Activated gamma-delta T cell (primary cell): ENCODE measurements around the gene NCAPH2.
A peak's percentile ranks its signal among the peaks of the same experiment; 100 is the strongest.

Experiments used
- DNase-seq: peaks from one replicate; lab custom pipeline; 2025; lab: John Stamatoyannopoulos, UW

Gene NCAPH2

DNA sequence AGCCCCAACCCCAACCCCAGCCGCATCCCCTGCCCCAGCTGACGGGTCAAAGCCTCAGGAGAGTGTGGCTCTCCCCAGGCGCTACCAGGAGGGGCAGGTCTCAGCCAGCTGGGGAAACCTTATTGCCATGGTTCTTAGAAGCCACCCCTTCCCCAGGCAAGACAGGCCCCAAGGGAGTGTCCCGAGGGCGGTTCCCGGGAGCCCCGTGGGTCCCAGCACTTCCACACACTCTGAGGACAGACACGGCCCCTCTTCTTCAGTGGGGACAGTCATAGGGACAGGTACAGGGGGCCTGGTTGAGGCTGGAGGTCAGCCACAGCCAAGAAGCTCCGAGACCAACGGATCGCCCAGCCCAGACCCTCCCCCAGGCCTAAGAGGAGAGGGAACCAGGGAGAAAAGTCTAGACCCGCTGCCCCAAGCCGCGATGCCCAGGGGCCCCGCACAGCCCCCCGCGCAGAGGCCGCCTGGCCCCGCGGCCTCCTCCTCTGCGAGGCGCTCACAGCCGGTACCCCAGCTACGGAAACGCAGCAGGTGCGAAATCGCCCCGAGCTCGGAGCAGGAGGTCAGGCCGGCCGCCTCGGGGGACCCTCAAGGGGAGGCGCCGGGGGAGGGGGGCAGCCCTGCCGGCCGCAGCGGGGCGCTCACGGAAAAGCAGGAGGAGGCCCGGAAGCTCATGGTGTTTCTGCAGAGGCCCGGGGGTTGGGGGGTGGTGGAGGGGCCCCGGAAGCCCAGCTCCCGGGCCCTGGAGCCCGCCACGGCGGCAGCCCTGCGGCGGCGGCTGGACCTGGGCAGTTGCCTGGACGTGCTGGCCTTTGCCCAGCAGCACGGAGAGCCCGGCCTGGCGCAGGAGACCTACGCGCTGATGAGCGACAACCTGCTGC, 40.3 kb downstream of the NCAPH2 start:
- DNase-seq: no peak

DNA sequence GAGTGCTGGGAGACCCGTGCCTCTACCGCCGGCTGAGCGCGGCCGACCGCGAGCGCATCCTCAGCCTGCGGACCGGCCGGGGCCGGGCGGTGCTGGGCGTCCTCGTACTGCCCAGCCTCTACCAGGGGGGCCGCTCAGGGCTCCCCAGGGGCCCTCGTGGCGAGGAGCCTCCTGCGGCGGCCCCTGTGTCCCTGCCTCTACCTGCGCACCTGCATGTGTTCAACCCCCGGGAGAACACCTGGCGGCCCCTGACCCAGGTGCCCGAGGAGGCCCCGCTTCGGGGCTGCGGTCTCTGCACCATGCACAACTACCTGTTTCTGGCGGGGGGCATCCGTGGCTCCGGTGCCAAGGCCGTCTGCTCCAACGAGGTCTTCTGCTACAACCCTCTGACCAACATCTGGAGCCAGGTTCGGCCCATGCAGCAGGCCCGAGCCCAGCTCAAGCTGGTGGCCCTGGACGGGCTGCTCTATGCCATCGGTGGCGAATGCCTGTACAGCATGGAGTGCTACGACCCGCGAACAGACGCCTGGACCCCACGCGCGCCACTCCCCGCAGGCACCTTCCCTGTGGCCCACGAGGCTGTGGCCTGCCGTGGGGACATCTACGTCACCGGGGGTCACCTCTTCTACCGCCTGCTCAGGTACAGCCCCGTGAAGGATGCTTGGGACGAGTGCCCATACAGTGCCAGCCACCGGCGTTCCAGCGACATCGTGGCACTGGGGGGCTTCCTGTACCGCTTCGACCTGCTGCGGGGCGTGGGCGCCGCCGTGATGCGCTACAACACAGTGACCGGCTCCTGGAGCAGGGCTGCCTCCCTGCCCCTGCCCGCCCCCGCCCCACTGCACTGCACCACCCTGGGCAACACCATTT, 41.1 kb downstream of the NCAPH2 start:
- no peak for DNase-seq

DNA sequence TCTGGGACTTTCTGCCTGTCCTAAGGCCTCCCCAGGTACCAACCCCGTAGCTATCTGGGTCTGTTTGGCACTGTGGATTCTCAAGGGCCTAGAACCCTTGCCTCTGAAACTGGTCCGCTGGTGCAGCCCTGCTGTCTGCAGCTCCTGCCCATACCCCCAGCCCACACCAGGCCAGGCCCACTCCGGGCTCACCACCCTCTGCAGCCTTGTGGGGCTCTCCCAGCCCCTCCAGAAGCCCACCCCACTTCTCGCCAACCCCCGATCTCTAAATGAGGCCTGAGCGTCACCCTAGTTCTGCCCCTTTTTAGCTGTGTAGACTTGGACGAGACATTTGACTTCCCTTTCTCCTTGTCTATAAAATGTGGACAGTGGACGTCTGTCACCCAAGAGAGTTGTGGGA, 42.4 kb downstream of the NCAPH2 start:
- DNase-seq: no peak

DNA sequence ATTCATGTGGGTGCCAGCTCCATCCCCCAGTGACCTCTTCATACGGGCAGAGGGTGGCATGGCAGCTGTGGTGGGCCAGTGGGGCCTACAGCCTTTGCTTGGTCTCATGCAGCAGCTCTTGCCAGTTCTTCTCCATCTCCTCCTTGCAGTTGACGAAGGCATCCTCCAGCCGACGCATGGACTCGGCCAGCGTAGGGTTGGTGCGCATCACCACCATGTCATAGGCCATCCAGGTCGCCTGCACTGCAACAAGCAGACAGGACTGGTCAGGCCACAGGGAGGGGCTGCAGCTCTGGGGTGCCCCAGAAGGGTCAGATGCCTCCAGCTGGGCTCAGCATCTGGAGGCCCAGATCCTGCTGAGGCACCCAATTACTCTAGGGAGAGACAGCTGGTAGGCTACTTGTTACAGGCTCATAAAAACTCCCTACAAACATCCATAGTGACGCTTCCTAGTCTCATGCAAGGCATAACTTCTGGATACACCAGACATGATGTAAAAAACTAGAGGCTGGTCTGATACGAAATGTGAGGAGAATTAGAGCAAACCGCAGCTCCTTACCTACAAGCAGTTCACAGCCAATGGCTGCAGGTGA, 43.2 kb downstream of the NCAPH2 start:
- DNase-seq: no peak

DNA sequence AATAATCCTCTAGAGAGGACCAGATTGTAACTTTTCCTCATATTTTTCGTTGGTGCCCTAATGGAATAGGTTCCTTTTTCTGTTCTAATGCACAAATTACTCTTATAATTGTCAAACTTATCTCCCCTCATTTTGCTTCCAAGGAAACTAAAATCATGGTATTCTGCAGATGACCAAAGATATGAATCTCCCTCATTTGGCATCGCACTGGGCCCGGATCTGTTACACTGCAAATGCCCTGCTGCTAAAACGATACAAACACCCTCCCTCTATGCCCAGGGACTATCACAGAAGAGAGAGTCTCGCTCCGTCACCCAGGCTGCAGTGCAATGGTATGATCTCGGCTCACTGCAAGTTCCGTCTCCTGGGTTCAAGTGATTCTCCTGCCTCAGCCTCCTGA, 45.3 kb downstream of the NCAPH2 start:
- no peak for DNase-seq

DNA sequence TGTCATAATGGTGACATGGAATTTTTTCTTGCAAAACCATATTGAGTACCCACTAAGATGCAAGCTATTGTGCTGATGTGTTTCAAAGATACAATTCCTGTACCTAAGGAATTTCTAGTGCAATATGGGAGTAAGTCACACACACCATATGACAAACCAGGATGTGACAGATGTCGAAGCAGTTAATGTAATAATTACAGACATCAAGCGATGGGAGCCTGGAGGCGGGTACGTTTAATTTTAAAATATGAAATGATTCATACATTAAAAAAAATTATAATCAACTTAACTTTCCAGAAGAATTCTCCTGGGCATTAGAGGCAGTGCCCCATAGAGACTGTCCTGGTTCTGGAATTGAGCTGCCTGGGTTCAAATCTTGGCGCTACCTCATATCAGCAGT, 48.7 kb downstream of the NCAPH2 start:
- DNase-seq: no peak

DNA sequence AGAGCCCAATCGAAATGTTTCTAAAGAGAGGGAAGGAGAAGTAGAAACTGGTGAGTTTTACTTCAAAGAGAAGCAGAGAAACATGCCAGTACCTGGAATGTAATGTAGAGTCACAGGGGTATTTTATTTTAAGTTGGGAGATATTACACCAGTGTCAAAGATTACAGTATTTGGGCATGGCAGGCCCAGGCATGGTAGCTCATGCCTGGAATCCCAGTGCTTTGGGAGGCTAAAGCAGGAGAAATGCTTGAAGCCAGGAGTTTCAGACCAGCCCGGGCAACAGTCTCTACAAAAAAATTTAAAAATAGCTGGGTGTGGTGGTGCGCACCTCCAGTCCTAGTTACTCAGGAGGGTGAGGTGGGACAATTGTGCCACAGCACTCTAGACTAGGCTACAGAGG, 52.0 kb downstream of the NCAPH2 start:
- no peak for DNase-seq

DNA sequence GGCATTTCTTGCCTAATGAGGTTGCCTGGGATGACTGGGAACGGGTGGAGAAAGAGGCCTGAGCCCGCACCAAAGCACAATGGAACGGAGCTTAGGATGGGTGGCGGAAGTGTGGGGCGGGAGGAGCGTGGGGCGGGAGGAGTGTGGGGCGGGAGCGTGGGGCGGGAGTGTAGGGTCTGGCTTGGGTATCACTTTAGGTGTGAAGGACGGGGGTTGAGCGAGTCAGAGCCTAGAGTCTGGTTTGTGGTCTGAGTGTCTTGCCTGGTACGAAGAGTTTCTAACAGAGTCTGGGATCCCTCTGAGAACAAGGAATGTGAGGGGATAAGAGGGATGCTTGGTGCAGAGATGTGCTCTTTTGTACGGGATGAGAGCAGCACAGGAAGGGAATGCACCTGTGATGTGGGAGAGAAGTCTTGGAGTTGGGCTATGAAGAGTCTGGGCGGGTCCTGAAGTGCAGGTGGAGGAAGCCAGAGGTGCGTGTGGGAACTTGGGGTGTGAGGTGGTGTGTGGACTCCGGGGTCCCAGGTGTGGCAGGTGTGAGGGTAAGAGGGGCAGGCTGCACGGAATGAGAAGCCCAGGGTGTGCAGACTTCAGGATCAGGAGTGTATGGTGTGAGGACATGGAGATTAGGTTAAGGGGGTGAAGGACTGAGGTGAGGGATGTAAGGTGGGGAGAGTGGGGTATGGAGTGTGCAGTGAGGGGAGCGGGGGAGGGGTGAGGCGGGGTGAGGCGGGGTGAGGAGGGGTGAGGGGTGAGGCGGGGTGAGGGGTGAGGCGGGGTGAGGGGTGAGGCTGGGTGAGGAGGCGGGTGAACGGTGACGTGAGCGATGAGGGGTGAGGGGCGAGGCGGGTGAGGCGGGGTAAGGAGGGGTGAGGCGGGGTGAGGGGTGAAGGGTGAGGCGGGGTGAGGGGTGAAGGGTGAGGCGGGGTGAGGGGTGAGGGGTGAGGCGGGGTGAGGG, 53.7 kb downstream of the NCAPH2 start:
- peak; percentile 38 for DNase-seq

DNA sequence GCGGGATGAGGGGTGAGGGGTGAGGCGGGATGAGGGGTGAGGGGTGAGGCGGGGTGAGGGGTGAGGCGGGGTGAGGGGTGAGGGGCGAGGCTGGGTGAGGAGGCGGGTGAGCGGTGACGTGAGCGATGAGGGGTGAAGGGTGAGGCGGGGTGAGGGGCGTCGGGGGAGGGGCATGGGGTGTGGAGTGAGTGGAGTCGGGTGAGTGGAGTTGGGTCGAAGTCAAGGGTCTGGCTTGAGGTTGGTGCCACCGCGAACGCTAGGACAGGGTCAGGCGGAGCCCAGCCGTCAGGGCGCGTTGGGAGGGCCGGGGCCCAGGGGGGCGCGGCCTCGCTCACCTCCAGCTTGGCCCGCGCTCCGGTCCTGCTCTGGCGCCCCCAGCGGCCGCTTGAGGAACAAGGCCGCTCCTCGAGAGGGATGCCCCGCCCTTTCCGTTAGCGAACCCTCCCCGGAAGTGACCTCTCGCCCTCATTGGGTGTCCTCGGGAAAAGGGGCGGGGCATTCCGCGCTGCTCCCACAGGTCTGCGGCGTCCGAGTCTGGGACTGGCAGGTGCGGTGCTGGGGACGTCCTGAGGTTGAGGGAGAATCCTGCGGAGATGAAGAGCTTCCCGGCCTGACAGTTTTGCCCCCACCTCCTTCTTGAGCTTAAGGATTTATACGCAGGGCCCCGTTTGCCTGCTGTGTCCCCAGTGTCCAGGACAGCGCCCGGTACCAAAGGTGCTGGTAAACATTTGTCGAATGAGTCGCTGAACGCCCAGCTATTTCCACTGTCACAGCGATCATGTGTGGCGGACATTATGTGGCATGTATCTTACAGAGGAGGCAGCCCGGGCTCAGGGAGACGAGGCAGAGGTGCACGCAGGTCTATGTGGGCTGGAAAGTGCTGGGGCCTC, 54.7 kb downstream of the NCAPH2 start, which contains the start of gene SYCE3:
Gene SYCE3 (minus strand): TSS at position 397 of the 890 bp plus-strand sequence. CDS start 6,514 bp downstream, outside the sequence.
- peak; percentile 90 for DNase-seq

DNA sequence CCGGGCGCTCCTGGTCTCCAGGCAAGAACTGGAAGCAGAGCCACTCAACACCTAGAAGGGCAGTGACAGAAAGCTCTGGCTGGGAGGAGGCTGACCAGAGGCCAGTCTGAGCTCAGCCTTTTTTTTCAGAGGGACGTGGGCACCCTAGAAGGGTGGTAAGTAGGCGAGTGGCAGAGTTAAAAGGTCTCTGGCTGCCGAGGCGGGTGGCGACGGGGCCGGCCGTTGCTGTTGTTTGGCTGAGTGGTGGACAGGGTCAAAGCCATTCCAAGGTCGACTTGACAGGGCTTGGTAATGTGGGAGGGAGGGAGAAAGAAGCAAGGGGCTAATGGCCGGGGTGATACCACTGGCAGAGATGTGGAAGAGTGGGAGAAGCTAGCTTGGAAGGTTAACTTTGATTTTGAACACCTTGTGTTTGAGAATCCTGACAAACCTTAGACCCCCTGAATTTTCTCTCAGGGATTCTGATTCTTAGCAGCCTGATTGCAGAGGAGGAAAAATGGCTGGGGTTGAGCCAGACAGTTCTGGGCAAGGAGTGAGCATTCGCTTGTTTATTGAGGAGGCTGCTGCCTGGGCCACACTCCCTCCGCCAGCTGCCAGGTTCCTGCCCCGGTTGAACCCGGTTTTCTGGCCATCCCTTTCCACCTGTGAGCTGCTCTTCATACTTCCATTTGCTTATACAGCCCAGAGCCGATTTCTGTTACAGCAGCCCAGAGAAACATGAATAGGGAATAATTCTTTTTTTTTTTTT, 55.6 kb downstream of the NCAPH2 start:
- no peak for DNase-seq

DNA sequence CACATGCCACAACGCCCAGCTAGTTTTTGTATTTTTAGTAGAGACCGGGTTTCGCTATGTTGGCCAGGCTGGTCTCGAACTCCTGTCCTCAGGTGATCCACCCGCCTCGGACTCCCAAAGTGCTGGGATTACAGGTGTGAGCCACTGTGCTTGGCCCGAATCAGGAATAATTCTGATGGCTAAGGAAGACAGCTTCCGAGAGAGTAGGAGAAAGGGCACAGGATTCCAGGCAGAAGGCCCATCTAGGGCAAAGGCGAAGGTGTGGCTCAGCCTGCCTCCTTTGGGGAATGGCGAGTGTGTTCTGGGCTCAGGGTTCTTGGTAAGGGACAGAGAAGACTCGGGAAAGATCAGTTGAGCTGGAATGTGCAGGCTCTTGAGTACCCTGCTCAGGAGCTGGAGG, 56.3 kb downstream of the NCAPH2 start:
- DNase-seq: no peak

DNA sequence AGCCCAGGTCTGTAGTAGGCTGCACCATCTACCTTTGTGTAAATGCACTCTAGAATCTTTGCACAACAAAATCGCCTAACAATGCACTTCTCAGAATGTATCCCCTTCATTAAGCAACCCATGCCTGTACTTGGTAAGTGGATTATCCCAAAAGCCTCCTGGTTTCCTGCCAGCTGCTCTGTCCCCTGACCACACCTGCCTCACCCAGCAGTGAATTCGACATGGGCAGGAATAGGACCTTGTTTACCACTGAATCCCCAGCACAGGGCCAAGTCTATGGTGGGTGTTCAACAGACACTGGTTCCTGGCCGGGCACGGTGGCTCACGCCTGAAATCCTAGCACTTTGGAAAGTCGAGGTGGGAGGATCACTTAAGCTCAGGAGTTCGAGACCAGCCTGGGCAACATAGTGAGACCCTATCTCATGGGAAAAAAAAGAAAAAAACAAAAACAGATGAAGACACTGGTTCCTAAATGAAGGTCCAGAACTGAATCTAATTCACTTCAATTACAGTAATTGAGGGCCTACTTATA, 59.8 kb downstream of the NCAPH2 start:
- DNase-seq: no peak

DNA sequence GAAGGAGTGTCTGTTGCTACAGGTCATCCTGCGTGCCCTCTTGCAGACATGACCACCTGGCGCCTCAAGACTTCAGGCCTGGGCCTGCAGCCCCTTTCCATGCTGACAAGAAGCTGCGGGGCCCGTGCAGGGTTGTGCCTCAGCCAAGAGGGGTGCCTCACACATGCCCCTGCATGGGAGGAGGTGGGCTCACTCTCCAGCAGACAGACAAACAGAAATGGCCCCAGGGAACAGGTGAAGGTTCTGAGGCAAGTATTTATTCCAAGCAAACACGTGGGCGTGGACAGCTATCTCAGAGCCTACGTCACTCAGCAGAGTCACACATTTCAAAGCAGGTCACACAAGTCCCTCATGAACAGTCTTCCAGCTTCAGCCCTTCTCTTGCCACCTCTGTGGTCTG, 60.6 kb downstream of the NCAPH2 start:
- DNase-seq: no peak

DNA sequence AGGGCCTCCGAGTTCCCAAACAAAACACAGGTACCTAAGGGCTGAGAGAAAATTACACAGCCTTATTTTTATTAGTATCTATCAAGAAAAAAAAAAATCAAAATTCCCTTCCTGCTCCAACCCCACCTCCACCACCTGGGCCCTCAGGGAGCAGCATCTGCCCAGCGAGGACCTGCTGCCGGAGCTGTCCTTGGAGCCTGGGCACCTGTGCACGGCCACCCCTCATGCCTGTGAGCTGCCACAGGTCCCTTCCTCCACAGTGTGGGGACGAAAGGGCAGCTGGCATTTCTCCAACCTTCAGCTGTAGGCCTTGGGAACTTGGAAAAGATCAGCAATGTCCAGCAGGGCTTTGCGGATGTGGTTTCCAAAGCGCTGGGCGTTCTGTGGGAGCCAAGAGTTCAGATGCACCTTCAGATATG, 61.0 kb downstream of the NCAPH2 start:
- DNase-seq: no peak

DNA sequence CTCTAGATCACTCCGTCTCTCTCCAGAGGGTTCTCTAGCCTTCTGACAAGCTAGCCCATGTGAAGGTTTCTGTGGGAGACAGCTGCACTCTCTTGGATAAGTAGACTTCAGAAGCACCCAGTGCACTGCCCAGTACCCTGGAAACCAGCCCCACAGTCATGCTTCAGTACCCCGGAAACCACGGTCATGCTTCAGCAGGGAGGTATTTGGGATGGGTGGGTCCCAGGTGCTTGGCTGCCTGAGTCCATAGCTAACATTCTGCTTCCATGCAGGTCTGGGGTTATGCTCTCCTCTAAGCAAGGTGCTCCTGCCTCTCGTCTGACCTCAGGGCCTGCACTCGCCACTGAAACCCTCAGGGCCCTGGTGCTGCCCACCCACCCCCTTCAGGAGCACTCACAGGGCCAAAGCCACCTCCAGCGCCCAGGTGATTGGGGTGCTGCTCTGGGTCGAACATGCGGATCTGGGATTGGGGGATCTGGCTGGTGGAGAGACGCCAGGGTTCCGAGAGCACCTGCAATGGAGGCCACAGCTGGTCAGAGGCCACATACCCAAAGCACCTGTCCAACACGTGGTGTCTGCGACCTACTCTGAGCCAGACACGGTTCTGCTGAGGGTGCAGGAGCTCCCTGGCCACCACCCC, 62.0 kb downstream of the NCAPH2 start:
- DNase-seq: no peak

DNA sequence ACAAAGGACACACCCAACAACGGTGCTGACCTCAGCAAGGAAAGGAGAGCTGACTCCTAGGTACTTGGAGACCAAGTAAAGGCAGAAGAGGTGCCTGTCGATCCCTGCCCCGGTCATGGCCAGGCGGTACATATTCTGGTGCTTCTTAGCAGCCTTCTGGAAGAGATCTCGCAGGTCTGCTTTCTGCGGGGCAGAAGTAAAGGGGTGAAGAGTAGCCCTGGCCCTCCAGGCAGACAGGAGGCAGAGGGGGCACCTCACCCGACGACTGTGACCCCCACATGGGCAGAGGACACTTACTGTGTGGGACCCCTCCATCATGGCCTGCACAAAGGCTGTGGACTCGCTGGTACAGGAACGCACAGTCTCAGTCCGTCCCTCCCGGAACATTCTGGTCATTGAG, 62.8 kb downstream of the NCAPH2 start:
- no peak for DNase-seq

DNA sequence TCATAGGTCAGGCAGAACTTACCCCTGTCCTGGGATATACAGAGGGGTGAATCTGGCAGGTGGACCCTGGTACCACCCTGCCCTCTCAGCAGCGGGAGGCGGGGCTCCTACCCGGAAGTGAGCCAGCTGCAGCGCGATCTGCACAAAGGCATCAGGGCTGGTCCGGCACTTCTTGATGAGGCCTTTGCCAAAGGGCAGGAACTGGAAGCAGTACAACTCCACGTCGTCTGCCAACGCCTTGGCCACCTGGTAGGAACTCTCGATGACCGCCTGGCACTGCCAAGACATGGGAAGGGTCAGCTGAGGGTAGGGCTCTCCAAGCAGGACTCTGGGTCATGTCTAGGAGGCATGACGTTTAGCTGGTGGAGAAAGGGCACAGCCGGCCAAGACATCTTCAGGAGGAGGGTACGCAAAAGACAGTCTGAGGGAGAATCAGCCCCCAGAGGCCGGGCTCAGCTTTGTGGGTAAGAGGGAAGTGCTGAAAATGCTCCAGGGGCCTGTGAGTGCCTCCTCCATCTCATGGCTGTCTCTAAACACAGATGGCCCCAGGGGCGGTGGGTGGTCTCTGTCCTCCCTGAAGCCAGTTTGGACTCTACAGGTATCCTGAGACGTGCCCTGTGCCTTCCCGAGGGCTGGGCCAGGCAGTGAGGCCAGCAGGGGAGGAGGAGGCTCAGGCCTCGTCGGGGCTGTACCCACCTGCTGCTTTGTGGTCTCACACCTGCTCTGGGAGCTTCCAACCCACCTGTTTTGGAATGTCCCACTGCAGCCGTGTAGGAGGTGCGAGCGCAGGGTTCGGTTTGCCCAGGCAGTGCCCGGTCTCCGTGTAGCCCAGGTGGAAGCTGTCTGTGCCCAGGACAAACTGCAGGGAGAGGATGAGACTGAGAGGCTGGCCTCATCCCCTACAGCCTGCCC, 63.5 kb downstream of the NCAPH2 start:
- DNase-seq: no peak

DNA sequence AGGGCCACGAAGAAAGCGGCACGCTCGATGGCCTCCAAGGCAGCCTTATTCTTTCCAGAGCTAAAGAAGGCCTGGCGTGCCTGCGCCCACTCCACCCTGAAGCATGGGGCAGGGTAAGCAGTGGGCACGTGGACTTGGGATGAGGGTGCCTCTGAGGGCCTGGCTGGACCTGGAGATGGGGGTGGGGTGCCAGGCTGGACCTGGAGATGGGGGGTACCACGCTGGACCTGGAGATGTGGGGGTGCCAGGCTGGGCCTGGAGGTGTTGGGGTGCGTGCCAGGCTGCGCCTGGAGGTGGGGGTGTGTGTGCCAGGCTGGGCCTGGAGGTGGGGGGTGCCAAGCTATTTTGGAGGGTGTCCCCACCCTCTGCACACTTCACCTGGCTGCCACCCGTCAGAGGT, 64.9 kb downstream of the NCAPH2 start:
- DNase-seq: no peak
